CD4-positive, alpha-beta memory T cell (primary cell): ENCODE results near the gene AHNAK. TPM values are rescaled to one million over a fixed set of nuclear protein-coding genes. Genes with fewer than 3 reads are reported as not detected.

Experiments
- CTCF ChIA-PET: fragments of 350-600 bp; sonication (Branson Sonifier 250); formaldehyde crosslinking; loops from one replicate; lab custom pipeline; 2021; ENCODE audit warnings: inconsistent platforms; ENCODE audit not compliant: partially characterized antibody; lab: Charles Lee
- POLR2A ChIA-PET: fragments of 350-600 bp; sonication (Branson Sonifier 250); formaldehyde crosslinking; loops from one replicate; lab custom pipeline; 2021; ENCODE audit not compliant: partially characterized antibody; lab: Charles Lee
- DNase-seq, 5 donors: peaks; one replicate each; pipeline versions ENCODE4 v3.0.0 to v3.0.0-alpha.2; 2020 to 2022; ENCODE audit warnings: mixed read lengths in 1 of 5
- H3K27ac ChIP-seq: one replicate; pipeline ENCODE4 v1.7.0; 2013; ENCODE audit warnings: low read depth, low read length
- H3K27me3 ChIP-seq: 2 replicates; pipeline ENCODE4 v1.7.0; 2013; ENCODE audit warnings: mild to moderate bottlenecking, low read length, moderate library complexity; ENCODE audit not compliant: insufficient read depth
- H3K36me3 ChIP-seq: 2 replicates; pipeline ENCODE4 v1.7.0; 2013; ENCODE audit warnings: mild to moderate bottlenecking, low read length, moderate library complexity; ENCODE audit not compliant: insufficient read depth
- H3K4me1 ChIP-seq: 2 replicates; pipeline ENCODE4 v1.7.0; 2013; ENCODE audit warnings: mild to moderate bottlenecking, low read length, moderate library complexity; ENCODE audit not compliant: insufficient read depth
- H3K4me3 ChIP-seq, 2 donors: one replicate each; pipeline ENCODE4 v1.7.0; 2013; ENCODE audit warnings: low read length in 2 of 2, mild to moderate bottlenecking in 1 of 2
- H3K9me3 ChIP-seq, 2 donors: one replicate each; pipeline ENCODE4 v1.7.0; 2013; ENCODE audit warnings: low read length in 2 of 2, control low read depth in 1 of 2; ENCODE audit not compliant: control insufficient read depth in 1 of 2
- H3K27ac Mint-ChIP-seq, 7 donors: one replicate each; pipeline ENCODE4 v1.8.0; 2020 to 2021; ENCODE audit warnings: mixed read lengths in 7 of 7, mild to moderate bottlenecking in 6 of 7, inconsistent platforms in 3 of 7, moderate library complexity in 3 of 7
- H3K27me3 Mint-ChIP-seq, 2 donors: one replicate each; pipeline ENCODE4 v1.8.0; 2020 to 2021; ENCODE audit warnings: mixed read lengths in 2 of 2
- H3K36me3 Mint-ChIP-seq, 2 donors: one replicate each; pipeline ENCODE4 v1.8.0; 2020 to 2021; ENCODE audit warnings: mixed read lengths in 2 of 2, inconsistent platforms in 1 of 2, mild to moderate bottlenecking in 1 of 2
- H3K4me1 Mint-ChIP-seq, 4 donors: one replicate each; pipeline ENCODE4 v1.8.0; 2020 to 2021; ENCODE audit warnings: mixed read lengths in 4 of 4, mild to moderate bottlenecking in 1 of 4
- H3K4me3 Mint-ChIP-seq, 8 donors: one replicate each; pipeline ENCODE4 v1.8.0; 2020 to 2021; ENCODE audit warnings: mixed read lengths in 8 of 8, mild to moderate bottlenecking in 7 of 8, moderate library complexity in 6 of 8, inconsistent platforms in 3 of 8
- H3K9me3 Mint-ChIP-seq, 8 donors: one replicate each; pipeline ENCODE4 v1.8.0; 2020 to 2021; ENCODE audit warnings: mixed read lengths in 8 of 8, mild to moderate bottlenecking in 5 of 8, inconsistent platforms in 3 of 8, moderate library complexity in 1 of 8
- intact Hi-C: fragments of 100-400 bp; cut with micrococcal nuclease; formaldehyde crosslinking; loops from one replicate; pipeline ENCODE4 v1.15.1; 2023
- polyA plus RNA-seq, 2 donors: library from polyadenylated mRNA; unstranded; fragments of 300-500 nt; fragmentation: Illumina TruSeq; gene quantifications; one replicate each; pipeline ENCODE4 v1.2.3, GENCODE V29; 2021
- total RNA-seq, 2 experiments: library from RNA; stranded (reverse); gene quantifications; one replicate each; pipeline ENCODE4 v1.2.3, GENCODE V29; 2021

Gene AHNAK
- total and polyA plus RNA-seq, 4 experiments from 2014 or later: 23.5 to 573 (median 372) TPM

GRCh38 chr11:62433141-62433903 is 113.3 kb downstream of the AHNAK start:
- Histone ChIP-seq H3K9me3 (no peaks in the 10 kb centered on the region), H3K4me3 (no peak overlapping the region), H3K27me3 (no peaks in the 10 kb centered on the region), H3K27ac (no peak overlapping the region), H3K36me3 (no peaks in the 10 kb centered on the region), H3K4me1 (peaks cover 14% of the 10 kb centered on the region)
- intact Hi-C loops: no loop called here
- Mint-ChIP-seq H3K27ac (peak overlapping the region in 1 of 7 donors; percentile 43), H3K36me3 (no peaks in the 10 kb centered on the region), H3K4me3 (no peak overlapping the region), H3K9me3 (peaks cover 0 to 2% (median 0%) of the 10 kb centered on the region in 8 donors), H3K4me1 (peaks cover 10 to 17% (median 13%) of the 10 kb centered on the region in 4 donors), H3K27me3 (no peaks in the 10 kb centered on the region)
- ChIA-PET CTCF (interaction anchor here (0.9 to 1.1 kb wide), 2 partner anchors 9 kb away, joined by 3 to 5 read pairs; no protein-coding TSS in a partner anchor), POLR2A (no interaction called here)
- DNase-seq: no peak

- H3K9me3 Mint-ChIP-seq: peaks cover 0 to 2% (median 0%) of the 10 kb centered on the region in 8 donors
- no peaks in the 10 kb centered on the region for H3K27me3 Mint-ChIP-seq
- H3K4me3 Mint-ChIP-seq: no peak overlapping the region
- H3K4me3 ChIP-seq: no peak overlapping the region
- CTCF ChIA-PET: interaction anchor here (1.1 kb wide), 1 partner anchor 8 kb away, joined by 5 read pairs; no protein-coding TSS in a partner anchor
- no peaks in the 10 kb centered on the region for H3K36me3 ChIP-seq
- H3K9me3 ChIP-seq: no peaks in the 10 kb centered on the region
- H3K27me3 ChIP-seq: no peaks in the 10 kb centered on the region
- peaks cover 13 to 20% (median 16%) of the 10 kb centered on the region in 4 donors for H3K4me1 Mint-ChIP-seq
- peaks cover 19% of the 10 kb centered on the region for H3K4me1 ChIP-seq
- POLR2A ChIA-PET: no interaction called here
- no peak overlapping the region for H3K27ac ChIP-seq
- DNase-seq: no peak
- no peaks in the 10 kb centered on the region for H3K36me3 Mint-ChIP-seq
- intact Hi-C loops: no loop called here
- H3K27ac Mint-ChIP-seq: peak overlapping the region in 1 of 7 donors; percentile 14
Observed at GRCh38 chr11:62432695-62433094, 113.9 kb downstream of the AHNAK start.

GRCh38 chr11:62431171-62431901 is 115.3 kb downstream of the AHNAK start:
- CTCF ChIA-PET: no interaction called here
- Histone ChIP-seq H3K27me3 (no peaks in the 10 kb centered on the region), H3K9me3 (no peaks in the 10 kb centered on the region), H3K27ac (no peak overlapping the region), H3K4me3 (no peak overlapping the region), H3K4me1 (peaks cover 32% of the 10 kb centered on the region), H3K36me3 (no peaks in the 10 kb centered on the region)
- intact Hi-C loops: no loop called here
- POLR2A ChIA-PET: no interaction called here
- Mint-ChIP-seq H3K9me3 (no peaks in the 10 kb centered on the region), H3K27me3 (no peaks in the 10 kb centered on the region), H3K36me3 (no peaks in the 10 kb centered on the region), H3K27ac (peak overlapping the region in 1 of 7 donors; percentile 33), H3K4me1 (peaks cover 21 to 32% (median 27%) of the 10 kb centered on the region in 4 donors), H3K4me3 (no peak overlapping the region)
- DNase-seq: no peak

GRCh38 chr11:62430425-62430824 is 116.2 kb downstream of the AHNAK start:
- Histone ChIP-seq H3K4me3 (no peak overlapping the region), H3K36me3 (no peaks in the 10 kb centered on the region), H3K4me1 (peaks cover 38% of the 10 kb centered on the region), H3K27me3 (no peaks in the 10 kb centered on the region), H3K27ac (no peak overlapping the region), H3K9me3 (no peaks in the 10 kb centered on the region)
- Mint-ChIP-seq H3K9me3 (no peaks in the 10 kb centered on the region), H3K36me3 (no peaks in the 10 kb centered on the region), H3K4me3 (no peak overlapping the region), H3K4me1 (peaks cover 22 to 33% (median 28%) of the 10 kb centered on the region in 4 donors), H3K27me3 (no peaks in the 10 kb centered on the region), H3K27ac (peak overlapping the region in 5 of 7 donors; percentile 1 to 81 (median 53))
- DNase-seq: no peak
- ChIA-PET CTCF (interaction anchor here (14.0 kb wide), 1 partner anchor 128 kb away, joined by 405 read pairs; no protein-coding TSS in a partner anchor), POLR2A (no interaction called here)
- intact Hi-C loops: no loop called here

GRCh38 chr11:62428871-62429560 is 117.6 kb downstream of the AHNAK start:
- intact Hi-C loops: no loop called here
- Mint-ChIP-seq H3K36me3 (no peaks in the 10 kb centered on the region), H3K9me3 (no peaks in the 10 kb centered on the region), H3K27ac (peak overlapping the region in 6 of 7 donors; percentile 22 to 88 (median 62)), H3K27me3 (no peaks in the 10 kb centered on the region), H3K4me3 (no peak overlapping the region), H3K4me1 (peaks cover 23 to 42% (median 32%) of the 10 kb centered on the region in 4 donors)
- POLR2A ChIA-PET: interaction anchor here (0.8 to 6.8 kb wide), 5 partner anchors 114 to 162 kb away, joined by 4 to 96 read pairs (median 4); partner anchors contain the start of genes EEF1G and TUT1
- H3K4me3 ChIP-seq: no peak overlapping the region
- H3K27ac ChIP-seq: no peak overlapping the region
- no peaks in the 10 kb centered on the region for H3K27me3 ChIP-seq
- CTCF ChIA-PET: interaction anchor here (0.6 to 14.0 kb wide), 5 partner anchors 34 to 254 kb away, joined by 3 to 405 read pairs (median 5); no protein-coding TSS in a partner anchor
- H3K36me3 ChIP-seq: no peaks in the 10 kb centered on the region
- peaks cover 45% of the 10 kb centered on the region for H3K4me1 ChIP-seq
- no peak for DNase-seq
- no peaks in the 10 kb centered on the region for H3K9me3 ChIP-seq

- POLR2A ChIA-PET: interaction anchor here (0.6 to 6.8 kb wide), 6 partner anchors 27 to 1443 kb away, joined by 3 to 96 read pairs (median 4); partner anchors contain the start of gene TUT1
Observed at GRCh38 chr11:62427630-62428233, 118.9 kb downstream of the AHNAK start.

More at GRCh38 chr11:62427630-62428233, 118.9 kb downstream of the AHNAK start:
- Mint-ChIP-seq H3K9me3 (no peaks in the 10 kb centered on the region), H3K4me3 (peak overlapping the region in 7 of 8 donors; percentile 11 to 84 (median 55)), H3K36me3 (no peaks in the 10 kb centered on the region), H3K27me3 (no peaks in the 10 kb centered on the region), H3K4me1 (peaks cover 20 to 42% (median 32%) of the 10 kb centered on the region in 4 donors), H3K27ac (peak overlapping the region; percentile 68 to 94 (median 89))
- intact Hi-C loops: no loop called here
- DNase-seq: peak in 1 of 5 donors; percentile 5
- CTCF ChIA-PET: interaction anchor here (0.7 to 14.0 kb wide), 5 partner anchors 8 to 131 kb away, joined by 3 to 405 read pairs (median 60); no protein-coding TSS in a partner anchor
- no peaks in the 10 kb centered on the region for H3K27me3 ChIP-seq
- H3K4me3 ChIP-seq: no peak overlapping the region
- H3K36me3 ChIP-seq: no peaks in the 10 kb centered on the region
- no peaks in the 10 kb centered on the region for H3K9me3 ChIP-seq
- H3K27ac ChIP-seq: no peak overlapping the region
- peaks cover 45% of the 10 kb centered on the region for H3K4me1 ChIP-seq
